NCI-H460 (cell line): ENCODE results near the gene IGF2. TPM values are rescaled to one million over a fixed set of nuclear protein-coding genes. Genes with fewer than 3 reads are reported as not detected.

Experiments
- DNase-seq: peaks from one replicate; pipeline ENCODE4 v3.0.0-alpha.2; 2016; ENCODE audit warnings: low read depth; ENCODE audit errors: extremely low read depth
- total RNA-seq: library from RNA; depleted of rRNA; stranded (reverse); fragments of >200 nt; shearing (Covaris generic); gene quantifications from 2 replicates; pipeline ENCODE4 v1.2.3, GENCODE V29; 2014

IGF2 gene
- total RNA-seq, 1 experiment from 2014 or later, result 0.15 TPM

DNA sequence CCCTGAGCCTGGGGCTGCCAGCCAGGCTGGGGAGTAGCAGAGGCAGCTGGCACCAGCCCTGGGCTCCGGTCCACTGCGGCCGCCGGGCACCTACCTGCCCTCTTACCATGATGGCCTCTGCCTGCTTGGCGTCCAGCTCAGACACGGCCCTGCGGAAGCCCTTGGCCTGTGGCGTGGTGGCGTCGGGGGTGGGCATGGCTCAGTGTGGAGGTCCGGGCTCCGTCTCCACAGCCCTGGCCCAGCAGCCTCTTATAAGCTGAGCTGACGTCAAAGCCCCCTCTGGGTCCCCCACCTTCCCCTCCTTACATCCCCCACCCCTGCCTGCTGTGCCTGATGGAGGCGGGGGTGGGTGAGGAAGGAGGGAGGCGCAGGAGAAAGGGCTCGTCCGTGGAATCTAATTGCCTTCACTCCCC, 32.4 kb upstream of the IGF2 start, which contains the start of gene TH:
TSS of gene TH (minus strand) at position 225 of the 413 bp plus-strand sequence. CDS start at position 196, 29 bp downstream.
- no peak for DNase-seq

DNA sequence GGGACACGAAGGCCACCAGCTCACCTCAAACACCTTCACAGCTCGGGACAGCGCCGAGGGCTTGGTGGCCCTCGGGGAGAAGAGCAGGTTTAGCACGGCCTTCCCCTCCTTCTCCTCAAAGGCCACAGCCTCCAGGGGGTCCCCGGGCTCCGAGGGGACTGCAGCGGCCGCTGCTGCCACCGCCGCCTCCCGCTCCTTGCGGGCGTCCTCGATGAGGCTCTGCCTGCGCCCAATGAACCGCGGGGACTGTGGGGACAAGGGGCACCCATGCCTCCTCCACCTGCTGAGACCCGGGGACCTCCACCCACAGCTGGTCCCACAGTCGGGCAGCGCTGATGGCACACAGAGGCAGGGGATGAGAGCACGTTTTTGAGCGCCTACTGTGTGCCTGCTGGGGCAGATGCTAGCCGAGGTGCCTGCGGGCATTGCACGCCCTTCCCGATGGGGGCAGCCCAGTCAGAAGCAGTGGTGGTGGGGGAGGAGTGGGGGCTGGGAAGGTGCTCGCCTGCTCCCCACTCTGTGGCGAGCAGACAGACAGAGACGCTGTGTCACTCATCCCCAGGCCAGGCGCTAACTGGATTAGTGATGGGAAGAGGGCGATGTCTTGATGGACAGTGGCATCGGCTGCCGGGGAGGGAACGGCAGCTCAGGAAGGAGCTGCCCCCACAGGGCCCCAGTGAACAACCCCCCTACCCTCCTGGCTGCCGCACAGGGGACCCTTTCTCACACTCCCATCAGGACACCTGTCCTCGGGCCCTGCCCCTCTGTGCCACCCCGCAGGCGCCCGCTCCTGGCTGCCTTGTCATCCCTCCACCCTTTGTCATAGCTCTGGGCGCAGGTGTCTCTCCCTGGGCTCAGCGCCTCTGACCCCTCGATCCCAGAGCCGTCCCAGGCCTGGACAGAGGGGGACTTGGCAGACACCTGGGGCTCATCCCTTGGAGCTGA, 30.7 kb upstream of the IGF2 start:
- no peak for DNase-seq

DNA sequence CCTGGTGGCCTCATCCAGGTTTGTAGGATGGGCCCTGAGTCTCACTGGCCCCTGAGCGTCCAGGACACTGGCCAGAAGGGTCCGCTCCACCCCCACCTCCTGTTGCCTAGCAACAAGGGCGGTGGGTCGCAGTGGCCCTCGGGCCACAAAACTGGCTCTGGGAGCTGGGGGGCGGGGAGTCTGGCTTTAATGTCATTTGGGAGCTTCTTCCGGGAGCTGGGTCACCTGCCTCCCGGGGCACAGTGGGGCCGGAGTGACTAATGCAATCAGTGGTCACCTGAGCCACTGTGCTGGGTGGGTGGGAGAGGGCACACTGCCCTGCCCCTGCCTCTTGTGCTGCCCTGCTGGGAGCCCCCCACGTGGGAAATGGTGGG, 29.8 kb upstream of the IGF2 start:
- no peak for DNase-seq

DNA sequence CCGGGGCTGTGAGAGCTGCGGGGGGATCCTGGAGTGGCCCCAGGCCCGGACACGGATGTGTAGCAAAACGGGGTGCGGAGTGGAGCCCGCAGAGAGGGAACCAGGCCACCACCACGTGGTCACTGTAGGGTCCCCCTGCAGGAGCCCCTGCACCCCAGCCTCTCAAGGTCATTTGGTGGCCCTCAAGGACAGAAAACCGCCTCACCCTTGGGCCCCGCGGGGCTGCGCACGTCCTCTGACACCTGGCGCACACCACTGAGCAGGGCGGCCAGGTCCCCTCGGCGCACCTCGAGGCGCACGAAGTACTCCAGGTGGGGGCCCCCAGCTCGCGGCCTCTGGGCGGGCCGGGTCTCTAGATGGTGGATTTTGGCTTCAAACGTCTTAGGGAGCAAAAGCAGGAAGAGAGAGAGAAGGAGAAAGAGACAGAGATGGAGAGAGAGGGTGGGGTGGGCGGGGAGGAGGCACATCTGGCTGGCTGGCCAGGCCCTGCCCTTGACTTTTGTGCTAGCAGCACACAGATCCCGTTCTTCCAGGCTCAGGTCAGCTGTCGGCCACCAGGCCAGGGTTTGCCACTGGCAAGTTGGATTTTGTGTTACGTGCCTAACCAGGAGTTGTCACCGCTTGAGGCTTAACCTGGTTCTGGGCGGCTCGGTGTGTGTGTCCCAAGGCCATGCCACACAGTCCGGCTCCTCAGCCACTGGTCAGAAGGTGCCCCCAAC, 29.3 kb upstream of the IGF2 start:
- no peak for DNase-seq

DNA sequence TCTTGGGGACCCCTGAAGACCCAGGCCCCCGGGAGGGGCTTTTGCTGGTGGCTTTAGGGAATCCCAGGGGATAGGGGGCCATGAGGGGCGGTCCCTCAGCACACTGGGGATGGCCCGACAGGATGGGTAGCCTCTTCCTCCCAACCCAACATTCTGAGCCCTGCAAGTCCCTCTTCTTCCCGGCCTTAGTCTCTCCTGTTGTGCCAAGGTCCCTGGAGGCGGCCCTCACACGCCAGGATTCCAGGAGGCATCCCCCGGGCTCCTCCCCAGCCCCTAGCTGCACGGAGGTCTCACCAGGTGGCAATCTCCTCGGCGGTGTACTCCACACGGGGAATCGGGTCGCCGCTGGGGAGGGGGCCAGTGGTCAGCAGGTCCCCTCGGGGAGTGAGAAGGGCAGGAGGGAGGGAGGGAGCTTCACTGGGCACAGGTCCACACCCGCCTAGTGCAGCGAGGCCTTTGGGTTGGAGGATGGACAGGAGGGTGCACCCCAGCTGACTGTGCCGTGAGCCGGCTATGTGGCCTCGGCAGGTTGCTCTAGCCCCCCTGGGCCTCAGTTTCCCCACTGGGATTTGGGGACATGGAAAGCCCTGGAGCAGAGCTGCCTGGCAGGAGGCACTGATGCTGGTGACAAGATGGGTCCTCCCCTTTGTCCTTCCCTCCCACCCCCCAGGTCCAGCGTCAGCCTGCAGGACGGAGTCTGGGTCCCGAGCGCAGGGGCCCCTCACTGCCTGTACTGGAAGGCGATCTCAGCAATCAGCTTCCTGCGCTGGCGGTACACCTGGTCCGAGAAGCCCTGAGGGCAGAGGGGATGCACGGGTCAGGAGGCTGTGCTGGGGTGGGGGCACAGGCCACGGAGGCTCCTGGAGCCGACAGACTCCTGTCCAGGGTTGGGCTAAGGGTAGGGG, 28.2 kb upstream of the IGF2 start:
- DNase-seq, result no peak

DNA sequence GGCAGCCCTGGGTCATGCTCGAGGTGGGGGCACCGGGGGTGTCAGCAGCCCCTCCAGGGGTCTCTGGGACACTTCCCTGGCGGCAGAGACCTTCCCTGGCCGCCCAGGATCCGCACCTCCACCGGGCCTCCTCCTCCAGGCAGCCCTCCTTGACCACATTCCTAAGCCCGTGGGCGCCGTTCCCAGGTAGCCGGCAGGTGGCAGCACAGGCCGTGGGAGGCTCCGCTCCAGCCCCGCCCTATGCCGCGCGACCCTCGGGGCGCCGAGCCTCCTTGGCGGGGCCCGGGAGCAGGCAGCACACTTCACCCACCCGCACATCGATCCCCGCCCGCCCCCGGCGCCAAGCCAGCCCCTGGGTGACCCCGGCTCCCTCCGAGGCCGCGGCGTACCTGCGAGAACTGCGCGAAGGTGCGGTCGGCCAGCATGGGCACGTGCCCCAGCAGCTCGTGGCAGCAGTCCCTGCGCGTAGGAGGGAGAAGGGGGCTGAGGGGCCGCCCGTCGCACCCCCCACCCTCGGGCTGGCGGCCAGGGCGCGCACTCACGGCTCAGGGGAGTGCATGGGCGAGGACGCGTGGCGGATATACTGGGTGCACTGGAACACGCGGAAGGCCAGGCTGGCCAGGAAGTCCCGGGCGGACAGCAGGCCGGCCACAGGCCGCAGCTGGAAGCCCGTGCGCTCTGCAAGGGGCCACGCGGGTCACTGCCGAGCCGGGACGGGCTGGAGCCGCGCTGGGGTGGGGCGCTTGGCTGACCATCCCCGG, 27.1 kb upstream of the IGF2 start:
- DNase-seq, result no peak

DNA sequence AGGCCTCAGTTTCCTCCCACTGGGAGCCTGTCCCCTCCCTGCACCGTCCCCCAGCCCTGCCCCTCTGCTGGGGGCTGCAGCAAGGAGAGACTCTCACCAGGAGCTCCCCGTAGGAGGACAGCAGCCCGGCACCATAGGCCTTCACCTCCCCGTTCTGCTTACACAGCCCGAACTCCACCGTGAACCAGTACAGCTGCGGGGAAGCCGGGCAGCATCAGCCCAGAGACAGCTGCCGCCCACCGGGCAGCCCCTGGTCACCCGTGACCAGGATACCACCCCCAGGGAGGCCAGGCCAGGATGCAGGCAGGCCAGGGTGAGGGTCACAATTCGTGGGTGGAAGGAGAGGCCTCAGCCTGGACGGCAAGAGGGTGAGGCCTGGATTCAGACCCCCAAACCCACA, 26.4 kb upstream of the IGF2 start:
- DNase-seq, result no peak

DNA sequence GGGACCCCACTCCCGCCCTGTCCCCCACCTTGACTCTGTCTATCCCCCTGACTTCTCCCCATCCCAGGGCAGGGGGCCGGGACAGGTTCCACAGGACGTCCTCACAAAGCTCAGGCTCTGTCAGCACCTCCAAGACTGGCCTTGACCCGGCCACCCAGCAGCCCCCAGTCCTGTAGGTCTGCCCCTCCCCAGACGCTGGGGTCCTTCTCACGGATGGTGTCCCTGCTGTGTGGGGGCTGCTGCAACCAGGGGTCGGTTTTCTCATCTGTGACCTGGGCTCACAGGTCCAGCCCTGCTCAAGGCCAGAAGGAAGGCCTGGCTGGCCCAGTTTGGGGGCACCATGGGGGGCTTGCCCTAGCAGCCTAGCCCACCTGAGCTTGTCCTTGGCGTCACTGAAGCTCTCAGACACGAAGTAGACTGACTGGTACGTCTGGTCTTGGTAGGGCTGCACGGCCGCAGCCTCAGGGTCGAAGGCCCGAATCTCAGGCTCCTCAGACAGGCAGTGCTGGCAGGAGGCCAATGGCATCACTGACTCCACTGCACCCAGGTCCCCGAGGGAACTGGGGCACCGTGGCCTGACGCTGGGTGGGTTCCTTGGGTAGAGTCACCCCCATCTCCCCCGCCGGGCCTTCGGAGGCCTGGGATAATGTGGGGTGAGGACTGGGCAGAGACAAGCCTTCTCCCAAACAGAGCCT, 25.8 kb upstream of the IGF2 start:
- DNase-seq, result no peak

DNA sequence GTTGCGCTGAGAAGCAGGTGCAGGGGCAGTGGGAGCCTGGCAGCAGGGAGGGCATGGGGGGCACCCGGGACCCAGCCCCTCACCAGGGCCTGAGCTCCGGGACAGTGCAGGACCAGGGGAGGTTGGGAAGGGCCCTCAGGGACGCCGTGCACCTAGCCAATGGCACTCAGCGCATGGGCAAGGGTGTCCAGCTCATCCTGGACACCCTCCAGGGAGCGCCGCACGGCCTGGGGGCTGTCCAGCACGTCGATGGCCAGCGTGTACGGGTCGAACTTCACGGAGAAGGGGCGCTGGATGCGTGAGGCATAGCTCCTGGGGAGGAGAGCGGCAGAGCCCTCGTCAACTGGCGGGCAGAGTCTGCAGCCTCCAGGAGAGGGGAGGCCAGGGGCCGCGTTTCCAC, 24.9 kb upstream of the IGF2 start:
- no peak for DNase-seq

DNA sequence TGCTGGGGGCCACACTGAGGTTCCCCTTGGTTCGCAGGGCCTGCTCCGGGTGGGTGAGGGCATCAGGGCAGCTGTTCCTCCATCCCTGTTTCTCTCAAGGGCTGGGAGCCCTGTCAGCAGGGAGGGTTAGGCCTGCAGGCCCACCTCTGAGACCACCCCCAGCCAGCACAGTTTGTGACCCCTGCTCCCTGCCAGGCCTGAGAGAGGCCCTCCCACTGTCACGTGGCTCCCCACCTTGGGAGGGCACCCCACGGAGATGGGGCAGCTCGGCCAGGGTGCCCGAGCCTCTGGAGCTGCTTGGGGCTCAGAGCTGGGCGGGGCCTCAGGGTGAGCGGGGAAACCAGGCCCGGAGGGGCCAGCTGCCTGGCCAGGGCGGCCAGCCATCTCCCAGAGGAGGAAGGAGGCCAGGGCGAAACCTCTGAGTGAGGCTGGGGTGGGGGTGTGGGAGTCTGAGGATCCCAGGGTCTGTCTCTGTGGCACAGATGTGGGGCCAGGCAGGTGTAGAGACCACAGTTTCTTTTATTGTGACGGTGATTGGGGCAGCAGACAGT, 24.3 kb upstream of the IGF2 start:
- no peak for DNase-seq

DNA sequence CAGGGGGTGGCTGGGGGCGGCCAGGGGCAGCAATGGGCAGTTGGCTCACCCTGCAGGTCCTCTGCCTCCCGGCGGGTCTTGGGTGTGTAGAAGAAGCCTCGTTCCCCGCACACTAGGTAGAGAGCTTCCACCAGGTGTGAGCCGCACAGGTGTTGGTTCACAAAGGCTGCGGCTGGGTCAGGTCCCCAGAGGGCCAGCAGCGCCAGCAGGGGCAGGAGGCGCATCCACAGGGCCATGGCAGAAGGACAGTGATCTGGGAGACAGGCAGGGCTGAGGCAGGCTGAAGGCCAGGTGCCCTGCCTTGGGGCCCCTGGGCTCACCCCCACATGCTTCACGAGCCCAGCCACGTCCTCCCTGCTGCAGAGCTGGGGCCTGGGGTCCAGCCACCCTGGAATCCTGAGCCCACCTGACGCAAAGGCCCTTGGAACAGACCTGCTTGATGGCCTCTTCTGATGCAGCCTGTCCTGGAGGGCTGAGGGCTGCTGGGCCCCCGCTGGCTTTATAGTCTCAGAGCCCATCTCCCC, 21.6 kb upstream of the IGF2 start, which contains the start of gene INS:
TSS of gene INS (minus strand) at position 474 of the 524 bp plus-strand sequence. CDS start at position 236, 238 bp downstream.
- DNase-seq, result no peak

DNA sequence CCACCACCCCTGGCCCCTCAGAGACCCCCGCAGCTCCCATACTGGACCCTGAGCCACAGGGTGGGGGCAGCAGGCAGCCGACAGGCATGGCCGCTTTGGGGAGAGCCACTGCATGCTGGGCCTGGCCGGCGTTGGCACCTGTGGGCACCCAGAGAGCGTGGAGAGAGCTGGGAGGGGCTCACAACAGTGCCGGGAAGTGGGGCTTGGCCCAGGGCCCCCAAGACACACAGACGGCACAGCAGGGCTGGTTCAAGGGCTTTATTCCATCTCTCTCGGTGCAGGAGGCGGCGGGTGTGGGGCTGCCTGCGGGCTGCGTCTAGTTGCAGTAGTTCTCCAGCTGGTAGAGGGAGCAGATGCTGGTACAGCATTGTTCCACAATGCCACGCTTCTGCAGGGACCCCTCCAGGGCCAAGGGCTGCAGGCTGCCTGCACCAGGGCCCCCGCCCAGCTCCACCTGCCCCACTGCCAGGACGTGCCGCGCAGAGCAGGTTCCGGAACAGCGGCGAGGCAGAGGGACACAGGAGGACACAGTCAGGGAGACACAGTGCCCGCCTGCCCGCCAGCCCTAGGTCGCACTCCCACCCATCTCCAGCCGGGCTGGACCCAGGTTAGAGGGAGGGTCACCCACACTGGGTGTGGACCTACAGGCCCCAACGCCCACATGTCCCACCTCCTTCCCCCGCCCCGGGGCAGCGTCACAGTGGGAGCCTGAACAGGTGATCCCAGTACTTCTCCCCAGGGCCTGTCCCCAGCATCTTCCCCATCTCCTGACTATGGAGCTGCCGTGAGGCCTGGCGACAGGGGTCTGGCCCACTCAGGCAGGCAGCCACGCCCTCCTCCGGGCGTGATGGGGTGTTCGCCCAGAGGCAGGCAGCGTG, 20.6 kb upstream of the IGF2 start:
- DNase-seq, result no peak

DNA sequence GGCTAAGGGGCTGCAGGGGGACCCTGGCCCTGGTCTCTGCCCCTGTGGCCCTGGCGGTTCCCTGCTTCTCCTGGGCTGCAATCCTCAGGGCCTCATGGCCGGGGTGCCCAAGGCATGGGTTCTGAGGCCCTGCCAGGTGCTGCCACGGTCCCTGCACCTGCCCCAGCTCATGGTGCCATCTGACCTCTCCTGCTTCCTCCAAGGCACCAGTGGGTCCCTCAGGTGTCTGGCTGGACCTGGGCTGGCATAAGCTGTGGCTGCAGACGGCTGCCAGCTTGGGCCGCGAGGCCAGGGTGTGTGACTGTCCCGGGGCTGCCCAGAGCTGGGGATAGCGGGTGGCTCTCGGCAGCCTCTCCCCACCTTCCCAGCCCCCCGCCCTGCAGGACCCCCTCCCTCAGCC, 19.8 kb upstream of the IGF2 start:
- DNase-seq, result no peak

DNA sequence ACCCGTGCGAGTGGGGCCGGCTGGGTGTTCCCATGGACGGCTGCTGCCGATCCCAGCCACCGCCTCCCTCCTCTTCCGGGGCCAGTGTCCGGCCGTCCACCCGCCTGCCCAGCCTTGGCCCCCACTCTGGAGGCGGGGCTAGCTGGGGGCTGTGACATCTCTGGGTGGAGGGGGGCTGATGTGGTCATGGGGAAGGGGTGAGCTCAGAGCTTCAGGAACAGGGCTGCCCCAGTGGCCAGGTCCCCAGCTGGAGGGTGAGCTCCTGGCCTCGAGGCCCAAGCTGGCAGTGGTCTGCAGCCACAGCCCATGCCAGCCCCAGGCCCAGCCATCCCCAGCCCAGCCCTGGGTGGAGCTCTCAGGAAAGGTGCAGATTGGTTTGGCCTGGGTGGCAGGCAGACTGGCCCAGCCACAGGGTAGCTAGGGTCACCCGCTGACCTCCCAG, 19.1 kb upstream of the IGF2 start:
- DNase-seq, result no peak

DNA sequence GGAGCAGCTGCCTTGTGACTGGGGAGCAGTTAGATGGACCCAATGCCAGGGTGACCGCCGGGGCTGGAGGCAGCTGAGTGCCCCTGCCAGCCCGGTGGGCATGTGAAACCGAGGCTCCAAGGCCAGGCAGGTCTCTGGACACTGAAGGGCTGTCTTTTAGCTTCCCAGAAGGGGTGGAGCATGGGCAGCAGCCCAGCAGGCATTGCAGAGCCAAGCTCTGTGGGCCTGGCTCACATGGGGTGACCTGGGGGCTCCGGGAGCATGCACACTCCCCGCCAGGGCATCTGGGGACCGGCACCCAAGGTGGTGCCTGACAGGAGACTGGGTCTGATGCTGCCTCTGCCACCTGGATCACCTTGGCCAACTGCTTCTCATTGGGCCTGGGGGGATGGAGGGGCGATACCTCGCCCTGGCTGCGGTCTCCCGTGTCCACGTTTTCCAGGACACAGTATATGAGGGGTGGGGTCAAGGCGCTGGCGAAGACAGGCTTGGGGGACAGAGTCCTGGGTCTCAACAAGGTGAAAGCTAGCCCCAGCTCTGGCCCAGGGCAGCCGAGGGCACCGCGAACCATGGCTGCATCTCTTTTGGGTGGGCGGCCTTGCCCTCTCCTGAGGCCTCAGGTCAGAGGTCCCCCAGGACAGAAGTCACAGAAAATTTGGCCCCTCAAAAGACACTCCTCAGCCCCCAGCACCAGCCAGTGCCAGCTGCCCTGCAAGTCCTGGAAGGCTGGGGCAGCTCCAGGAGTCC, 18.3 kb upstream of the IGF2 start:
- no peak for DNase-seq

DNA sequence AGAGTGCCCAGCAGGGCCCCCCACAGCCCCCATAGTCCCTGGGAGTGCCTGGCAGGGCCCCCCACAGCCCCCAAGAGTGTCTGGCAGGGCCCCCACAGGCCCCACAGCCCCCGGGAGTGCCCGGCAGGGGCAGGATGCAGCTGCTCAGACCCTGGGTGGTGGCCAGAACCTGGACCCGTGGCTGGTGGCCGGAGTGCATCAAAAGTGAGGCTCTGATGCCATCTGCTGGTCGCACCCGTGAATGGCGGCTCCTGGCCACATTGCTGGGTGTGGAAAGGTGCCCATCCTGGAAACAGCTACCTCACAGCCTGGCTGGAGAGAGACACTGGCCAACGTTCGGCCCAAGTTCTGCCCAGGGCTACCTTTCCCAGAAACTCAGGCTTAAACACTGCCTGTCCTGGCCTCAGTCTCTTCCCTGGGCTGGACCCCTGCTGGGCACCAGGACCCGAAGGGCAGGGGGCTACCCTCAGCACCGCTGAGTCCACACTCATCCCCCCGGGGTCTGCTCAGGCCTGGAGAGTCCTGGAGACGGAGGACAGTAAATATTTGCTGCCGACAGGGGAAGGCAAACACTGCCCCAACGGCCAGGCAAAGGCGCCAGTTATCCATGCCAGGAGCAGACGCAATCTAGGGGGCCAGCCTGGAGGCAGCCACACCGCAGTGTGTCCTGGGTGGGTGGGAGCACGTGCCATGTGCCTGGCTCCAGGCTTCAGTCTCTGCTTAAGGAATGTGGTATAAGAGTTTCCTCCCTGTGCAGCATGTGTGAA, 17.4 kb upstream of the IGF2 start:
- peak; percentile 52 for DNase-seq
